ENCODE data around the gene BCAS1.

DNA sequence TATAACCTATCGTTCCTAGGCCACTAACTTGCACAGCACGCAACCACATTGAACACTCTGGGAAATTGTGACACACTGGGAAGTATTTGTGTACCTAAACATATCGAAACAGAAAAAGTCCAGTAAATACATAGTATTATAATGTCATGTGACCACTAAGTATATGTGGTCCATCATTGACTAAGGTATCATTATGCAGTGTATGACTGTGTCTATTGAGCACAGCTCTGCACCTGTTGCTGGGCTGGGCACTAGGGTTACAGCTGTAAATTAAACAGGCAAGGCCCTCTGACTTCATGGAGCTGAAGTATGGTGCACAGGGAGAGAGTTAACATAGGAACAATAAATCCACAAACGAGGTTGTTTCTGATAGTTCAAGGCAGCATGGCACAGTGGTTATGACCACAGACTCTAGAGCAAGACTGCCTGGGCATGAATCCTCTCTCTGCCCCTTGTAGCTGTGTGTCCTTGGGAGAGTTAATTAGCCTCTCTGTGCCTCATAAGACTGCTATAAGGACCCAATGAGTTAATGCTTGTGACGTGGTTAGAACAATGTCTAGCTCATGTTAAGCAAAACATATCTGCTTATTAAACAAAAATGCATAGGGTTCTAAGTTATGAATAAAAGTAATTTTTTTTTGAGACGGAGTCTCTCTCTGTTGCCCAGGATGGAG is 10.6 kb downstream of the BCAS1 start:
- TF ChIP-seq REST (IDR thresholded peaks at IDR 0.05; ENCODE audit: low read depth) (no peak), ZBTB7A (IDR thresholded peaks at IDR 0.05; ENCODE audit: low read depth) (no peak), CREB1 (IDR thresholded peaks at IDR 0.05; ENCODE audit: low read depth) (no peak), CEBPB (IDR thresholded peaks at IDR 0.05) (no peak), RAD21 (IDR thresholded peaks at IDR 0.05; ENCODE audit: low read depth) (no peak), TAF1 (IDR thresholded peaks at IDR 0.05; ENCODE audit: low read depth) (no peak), EP300 (IDR thresholded peaks at IDR 0.05; ENCODE audit: borderline replicate concordance) (no peak), YY1 (IDR thresholded peaks at IDR 0.05; ENCODE audit: low read depth) (no peak), NFIC (IDR thresholded peaks at IDR 0.05) (no peak), FOXM1 (IDR thresholded peaks at IDR 0.05; ENCODE audit: borderline replicate concordance, low read depth) (no peak), EGR1 (IDR thresholded peaks at IDR 0.05) (no peak)
- TF ChIP-seq, protein P1, sequence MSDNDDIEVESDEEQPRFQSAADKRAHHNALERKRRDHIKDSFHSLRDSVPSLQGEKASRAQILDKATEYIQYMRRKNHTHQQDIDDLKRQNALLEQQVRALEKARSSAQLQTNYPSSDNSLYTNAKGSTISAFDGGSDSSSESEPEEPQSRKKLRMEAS (IDR thresholded peaks at IDR 0.05) = no peak
